ENCODE data around the gene ANO1.

DNA sequence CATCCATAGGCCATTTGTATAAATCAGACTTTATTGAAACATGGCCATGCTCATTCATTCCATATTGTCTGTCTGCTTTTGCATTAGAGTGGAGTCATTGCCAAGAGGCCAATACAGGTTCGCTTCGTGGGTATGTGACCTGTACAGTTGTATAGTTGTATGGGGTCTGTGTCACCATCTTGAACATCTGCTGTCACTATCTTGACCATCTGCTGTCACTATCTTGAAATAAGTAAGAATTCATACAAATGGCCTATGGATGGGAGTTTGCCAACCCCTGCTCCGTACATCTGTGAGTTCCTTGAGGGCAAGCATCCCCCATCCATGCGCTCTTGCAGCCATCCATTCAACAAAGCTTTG, 44.4 kb upstream of the ANO1 start:
- TF ChIP-seq CTCF (IDR thresholded peaks at IDR 0.05) (no peak), POLR2A (IDR thresholded peaks at IDR 0.05) (no peak)

Data from prostate gland (tissue), 2 donors.